Measurements from ENCODE around the gene RELT.

The RELT gene

GRCh38 chr11:73399159-73399590 is 23.0 kb downstream of the RELT start:
- Histone ChIP-seq H2AFZ (ENCODE audit: low read length) (no peak overlapping the region), H3K9me3 (replicated peaks; ENCODE audit: insufficient read depth, low read length) (no peaks in the 10 kb centered on the region), H3K4me1 (ENCODE audit: low read length) (no peaks in the 10 kb centered on the region), H3K27me3 (replicated peaks; ENCODE audit: insufficient read depth, low read length) (no peaks in the 10 kb centered on the region), H3K9ac (ENCODE audit: low read length) (no peak overlapping the region), H3K27ac (ENCODE audit: low read length) (no peak overlapping the region), H3F3A (ENCODE audit: insufficient read depth, low read length) (no peaks in the 10 kb centered on the region), H3K9me2 (replicated peaks; ENCODE audit: insufficient read depth, low read length) (no peaks in the 10 kb centered on the region), H4K20me1 (ENCODE audit: insufficient read depth, low read length) (no peaks in the 10 kb centered on the region), H3K36me3 (replicated peaks; ENCODE audit: insufficient read depth, low read length) (no peaks in the 10 kb centered on the region), H3K4me3 (ENCODE audit: low read length) (no peak overlapping the region), H3K4me2 (ENCODE audit: low read depth, low read length) (no peak overlapping the region), H3K79me2 (ENCODE audit: low read length) (no peaks in the 10 kb centered on the region)
- TF ChIP-seq EZH2phosphoT487 (IDR thresholded peaks at IDR 0.05; ENCODE audit: low read length): no peak
- no peak for DNase-seq

- H3K36me3 ChIP-seq (replicated peaks; ENCODE audit: insufficient read depth, low read length): no peaks in the 10 kb centered on the region
- H2AFZ ChIP-seq (ENCODE audit: low read length): no peak overlapping the region
- TF ChIP-seq CTCF (IDR thresholded peaks at IDR 0.05; ENCODE audit: low read length) (no peak), EZH2phosphoT487 (IDR thresholded peaks at IDR 0.05; ENCODE audit: low read length) (no peak), EZH2 (optimal IDR thresholded peaks at IDR 0.05; ENCODE audit: low read depth, low read length) (no peak)
Observed at GRCh38 chr11:73399636-73400035, 23.4 kb downstream of the RELT start.

GRCh38 chr11:73400293-73400692 is 24.1 kb downstream of the RELT start:
- Histone ChIP-seq H3K4me2 (ENCODE audit: low read depth, low read length) (no peak overlapping the region), H3K9me2 (replicated peaks; ENCODE audit: insufficient read depth, low read length) (no peaks in the 10 kb centered on the region), H3K9ac (ENCODE audit: low read length) (no peak overlapping the region), H3K9me3 (replicated peaks; ENCODE audit: insufficient read depth, low read length) (no peaks in the 10 kb centered on the region), H4K20me1 (ENCODE audit: insufficient read depth, low read length) (no peaks in the 10 kb centered on the region), H3K36me3 (replicated peaks; ENCODE audit: insufficient read depth, low read length) (no peaks in the 10 kb centered on the region), H3F3A (ENCODE audit: insufficient read depth, low read length) (no peaks in the 10 kb centered on the region), H2AFZ (ENCODE audit: low read length) (no peak overlapping the region), H3K27me3 (replicated peaks; ENCODE audit: insufficient read depth, low read length) (no peaks in the 10 kb centered on the region), H3K27ac (ENCODE audit: low read length) (no peak overlapping the region), H3K79me2 (ENCODE audit: low read length) (no peaks in the 10 kb centered on the region), H3K4me1 (ENCODE audit: low read length) (no peaks in the 10 kb centered on the region), H3K4me3 (ENCODE audit: low read length) (no peak overlapping the region)
- no peak for DNase-seq
- TF ChIP-seq EZH2phosphoT487 (IDR thresholded peaks at IDR 0.05; ENCODE audit: low read length) (no peak), CTCF (IDR thresholded peaks at IDR 0.05; ENCODE audit: low read length) (no peak), EZH2 (optimal IDR thresholded peaks at IDR 0.05; ENCODE audit: low read depth, low read length) (no peak)

More at GRCh38 chr11:73399636-73400035, 23.4 kb downstream of the RELT start:
- Histone ChIP-seq H3K4me1 (ENCODE audit: low read length) (no peaks in the 10 kb centered on the region), H4K20me1 (ENCODE audit: insufficient read depth, low read length) (no peaks in the 10 kb centered on the region), H3K9me2 (replicated peaks; ENCODE audit: insufficient read depth, low read length) (no peaks in the 10 kb centered on the region), H3K9ac (ENCODE audit: low read length) (no peak overlapping the region), H3K4me3 (ENCODE audit: low read length) (no peak overlapping the region), H3K9me3 (replicated peaks; ENCODE audit: insufficient read depth, low read length) (no peaks in the 10 kb centered on the region), H3K27me3 (replicated peaks; ENCODE audit: insufficient read depth, low read length) (no peaks in the 10 kb centered on the region), H3K27ac (ENCODE audit: low read length) (no peak overlapping the region), H3F3A (ENCODE audit: insufficient read depth, low read length) (no peaks in the 10 kb centered on the region), H3K79me2 (ENCODE audit: low read length) (no peaks in the 10 kb centered on the region), H3K4me2 (ENCODE audit: low read depth, low read length) (no peak overlapping the region)
- no peak for DNase-seq

- no peaks in the 10 kb centered on the region for H3K36me3 ChIP-seq (replicated peaks; ENCODE audit: insufficient read depth, low read length)
- H3K9ac ChIP-seq (ENCODE audit: low read length): no peak overlapping the region
- no peaks in the 10 kb centered on the region for H3F3A ChIP-seq (ENCODE audit: insufficient read depth, low read length)
- DNase-seq: no peak
- no peak overlapping the region for H3K4me2 ChIP-seq (ENCODE audit: low read depth, low read length)
- H3K27ac ChIP-seq (ENCODE audit: low read length): no peak overlapping the region
- H2AFZ ChIP-seq (ENCODE audit: low read length): no peak overlapping the region
- no peaks in the 10 kb centered on the region for H3K27me3 ChIP-seq (replicated peaks; ENCODE audit: insufficient read depth, low read length)
- no peaks in the 10 kb centered on the region for H4K20me1 ChIP-seq (ENCODE audit: insufficient read depth, low read length)
- H3K4me1 ChIP-seq (ENCODE audit: low read length): no peaks in the 10 kb centered on the region
- no peaks in the 10 kb centered on the region for H3K79me2 ChIP-seq (ENCODE audit: low read length)
- H3K9me3 ChIP-seq (replicated peaks; ENCODE audit: insufficient read depth, low read length): no peaks in the 10 kb centered on the region
- H3K4me3 ChIP-seq (ENCODE audit: low read length): no peak overlapping the region
- TF ChIP-seq EZH2phosphoT487 (IDR thresholded peaks at IDR 0.05; ENCODE audit: low read length) (no peak), EZH2 (optimal IDR thresholded peaks at IDR 0.05; ENCODE audit: low read depth, low read length) (no peak), CTCF (IDR thresholded peaks at IDR 0.05; ENCODE audit: low read length) (no peak)
- H3K9me2 ChIP-seq (replicated peaks; ENCODE audit: insufficient read depth, low read length): no peaks in the 10 kb centered on the region
Observed at GRCh38 chr11:73401217-73401923, 25.2 kb downstream of the RELT start.

Measured in MM.1S (cell line).